ENCODE results near the gene IRAK2. TPM values are rescaled to one million over a fixed set of nuclear protein-coding genes. Genes with fewer than 3 reads are reported as not detected.
"Not testable (repeated sequence)": the region's sequence is repeated elsewhere in the genome, so short reads cannot be mapped to it uniquely, and the experiment has no call there.

IRAK2 gene
- total RNA-seq, 6 donors from 2014 or later, result 3.1 to 10.2 (median 7.1) TPM

DNA sequence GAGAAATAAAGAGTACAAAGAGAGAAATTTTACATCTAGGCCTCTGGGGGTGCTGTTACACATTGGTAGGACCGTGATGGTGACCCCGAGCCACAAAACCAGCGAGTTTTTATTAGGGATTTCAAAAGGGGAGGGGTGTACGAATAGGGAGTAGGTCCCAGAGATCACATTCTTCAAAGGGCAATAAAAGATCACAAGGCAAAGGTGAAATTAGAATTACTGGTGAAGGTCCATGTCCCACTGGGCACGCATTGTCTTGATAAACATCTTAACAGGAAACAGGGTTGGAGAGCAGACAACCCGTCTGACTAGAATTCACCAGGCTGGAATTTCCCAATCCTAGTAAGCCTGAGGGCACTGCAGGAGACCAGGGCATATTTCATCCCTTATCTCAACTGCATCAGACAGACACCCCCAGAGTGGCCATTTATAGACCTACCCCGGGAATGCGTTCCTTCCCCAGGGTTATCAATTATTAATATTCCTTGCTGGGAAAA is 4.3 kb downstream of the IRAK2 start:
- 71% methylated on average over 8 of the region's 8 CpGs for WGBS, 2 donors
- ATAC-seq (ENCODE audit: low FRiP score in 2 of 2) (no peak), DNase-seq (no peak)
- peaks cover 0 to 13% (median 6%) of the 10 kb centered on the region in 4 donors for H3K9me3 ChIP-seq
- no peaks in the 10 kb centered on the region for H3K27me3 ChIP-seq
- H3K36me3 ChIP-seq, result no peaks in the 10 kb centered on the region
- H3K27ac ChIP-seq, result no peak overlapping the region
- TF ChIP-seq POLR2A (IDR thresholded peaks at IDR 0.05), result no peak
- TF ChIP-seq POLR2AphosphoS5 (IDR thresholded peaks at IDR 0.05), result peak in 1 of 2 donors; percentile 34
- H3K4me1 ChIP-seq, result peaks cover 15 to 30% (median 22%) of the 10 kb centered on the region in 4 donors
- H3K4me3 ChIP-seq, result no peak overlapping the region

DNA sequence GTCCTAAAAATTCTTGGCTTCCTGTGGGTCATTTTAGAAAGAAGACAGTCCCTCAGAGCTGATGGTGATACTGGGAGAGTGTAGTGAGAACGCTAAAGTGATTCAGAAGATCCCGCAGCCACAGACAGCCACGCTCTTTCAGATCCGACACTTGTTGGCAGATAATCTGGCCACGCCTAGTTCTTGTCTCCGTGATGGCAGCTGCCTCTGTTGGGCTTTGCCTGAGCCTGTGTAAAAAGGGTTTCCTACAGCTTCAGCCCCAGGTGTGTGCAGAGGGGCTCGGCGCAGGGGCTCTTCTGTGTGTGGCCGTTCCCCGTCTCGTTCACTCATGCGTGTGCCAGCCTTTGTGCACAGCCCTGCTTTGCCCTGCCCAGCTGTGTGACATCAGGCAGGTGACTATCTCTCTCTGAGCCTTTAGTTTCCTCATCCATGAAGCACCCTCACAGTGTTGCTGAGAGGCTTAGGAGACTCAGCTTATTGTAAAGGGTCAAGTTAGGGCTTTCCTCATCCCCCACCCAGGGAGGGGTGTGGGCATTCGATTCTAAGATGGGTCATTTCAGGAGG is 6.3 kb downstream of the IRAK2 start:
- 84 to 86% methylated on average over 12 to 13 of the region's 13 CpGs for WGBS, 2 donors
- ATAC-seq (ENCODE audit: low FRiP score in 2 of 2) (no peak), DNase-seq (no peak)
- no peaks in the 10 kb centered on the region for H3K27me3 ChIP-seq
- H3K27ac ChIP-seq, result peak overlapping the region in 2 of 4 donors; percentile 7 to 36
- peaks cover 9 to 27% (median 18%) of the 10 kb centered on the region in 4 donors for H3K4me1 ChIP-seq
- peaks cover 0 to 13% (median 6%) of the 10 kb centered on the region in 4 donors for H3K9me3 ChIP-seq
- TF ChIP-seq EP300 (IDR thresholded peaks at IDR 0.05) (no peak), POLR2AphosphoS5 (IDR thresholded peaks at IDR 0.05) (no peak), POLR2A (IDR thresholded peaks at IDR 0.05) (no peak)
- TF ChIP-seq, protein P1, sequence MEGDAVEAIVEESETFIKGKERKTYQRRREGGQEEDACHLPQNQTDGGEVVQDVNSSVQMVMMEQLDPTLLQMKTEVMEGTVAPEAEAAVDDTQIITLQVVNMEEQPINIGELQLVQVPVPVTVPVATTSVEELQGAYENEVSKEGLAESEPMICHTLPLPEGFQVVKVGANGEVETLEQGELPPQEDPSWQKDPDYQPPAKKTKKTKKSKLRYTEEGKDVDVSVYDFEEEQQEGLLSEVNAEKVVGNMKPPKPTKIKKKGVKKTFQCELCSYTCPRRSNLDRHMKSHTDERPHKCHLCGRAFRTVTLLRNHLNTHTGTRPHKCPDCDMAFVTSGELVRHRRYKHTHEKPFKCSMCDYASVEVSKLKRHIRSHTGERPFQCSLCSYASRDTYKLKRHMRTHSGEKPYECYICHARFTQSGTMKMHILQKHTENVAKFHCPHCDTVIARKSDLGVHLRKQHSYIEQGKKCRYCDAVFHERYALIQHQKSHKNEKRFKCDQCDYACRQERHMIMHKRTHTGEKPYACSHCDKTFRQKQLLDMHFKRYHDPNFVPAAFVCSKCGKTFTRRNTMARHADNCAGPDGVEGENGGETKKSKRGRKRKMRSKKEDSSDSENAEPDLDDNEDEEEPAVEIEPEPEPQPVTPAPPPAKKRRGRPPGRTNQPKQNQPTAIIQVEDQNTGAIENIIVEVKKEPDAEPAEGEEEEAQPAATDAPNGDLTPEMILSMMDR (IDR thresholded peaks at IDR 0.05), result no peak
- H3K4me3 ChIP-seq, result no peak overlapping the region
- H3K36me3 ChIP-seq, result no peaks in the 10 kb centered on the region

DNA sequence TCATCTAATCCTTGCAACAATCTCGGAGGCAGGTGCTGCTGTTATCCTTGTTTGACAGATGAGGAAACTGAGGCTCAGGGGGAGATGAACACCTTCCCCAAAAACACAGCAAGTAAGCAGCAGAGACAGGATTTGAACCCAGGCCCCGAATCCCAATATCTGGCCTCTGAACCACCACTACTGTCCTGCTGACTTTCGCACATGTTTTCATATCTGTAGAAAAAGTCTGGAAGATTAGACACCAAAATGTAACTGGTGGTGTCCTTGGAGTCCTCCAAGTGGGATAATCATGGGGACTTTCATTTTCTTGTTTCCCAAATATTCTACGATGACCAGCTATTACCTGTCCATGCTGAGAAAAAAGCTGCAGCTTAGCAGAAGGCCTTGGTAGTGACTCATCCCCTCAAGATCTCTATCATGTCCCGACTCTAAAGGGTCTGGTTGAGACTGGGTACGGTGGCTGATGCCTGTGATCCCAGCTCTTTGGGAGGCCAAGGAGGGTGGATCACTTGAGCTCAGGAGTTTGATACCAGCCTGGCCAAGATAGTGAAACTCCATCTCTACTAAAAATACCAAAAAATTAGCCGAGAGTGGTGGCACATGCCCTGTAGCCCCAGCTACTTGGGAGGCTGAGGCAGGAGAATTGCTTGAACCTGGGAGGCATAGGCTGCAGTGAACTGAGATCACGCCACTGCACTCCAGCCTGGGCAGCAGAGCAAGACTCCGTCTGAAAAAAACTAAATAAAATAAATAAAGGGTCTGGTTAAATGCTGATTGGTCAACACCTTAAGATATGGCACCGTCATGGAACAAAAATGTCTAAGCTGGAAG is 8.6 kb downstream of the IRAK2 start:
- 81 to 82% methylated on average over 10 of the region's 10 CpGs for WGBS, 2 donors
- DNase-seq (no peak), ATAC-seq (ENCODE audit: low FRiP score in 2 of 2) (no peak)
- Histone ChIP-seq H3K9me3 (peaks cover 0 to 13% (median 6%) of the 10 kb centered on the region in 4 donors), H3K4me1 (peaks cover 6 to 24% (median 17%) of the 10 kb centered on the region in 4 donors), H3K36me3 (peaks cover 0 to 9% (median 4%) of the 10 kb centered on the region in 4 donors), H3K27ac (peak overlapping the region; percentile 71 to 81 (median 78)), H3K27me3 (no peaks in the 10 kb centered on the region), H3K4me3 (no peak overlapping the region)
- no peak for TF ChIP-seq POLR2AphosphoS5 (IDR thresholded peaks at IDR 0.05)
- no peak for TF ChIP-seq EP300 (IDR thresholded peaks at IDR 0.05)
- no peak for TF ChIP-seq POLR2A (IDR thresholded peaks at IDR 0.05)
- TF ChIP-seq, protein P1 (IDR thresholded peaks at IDR 0.05), result no peak

DNA sequence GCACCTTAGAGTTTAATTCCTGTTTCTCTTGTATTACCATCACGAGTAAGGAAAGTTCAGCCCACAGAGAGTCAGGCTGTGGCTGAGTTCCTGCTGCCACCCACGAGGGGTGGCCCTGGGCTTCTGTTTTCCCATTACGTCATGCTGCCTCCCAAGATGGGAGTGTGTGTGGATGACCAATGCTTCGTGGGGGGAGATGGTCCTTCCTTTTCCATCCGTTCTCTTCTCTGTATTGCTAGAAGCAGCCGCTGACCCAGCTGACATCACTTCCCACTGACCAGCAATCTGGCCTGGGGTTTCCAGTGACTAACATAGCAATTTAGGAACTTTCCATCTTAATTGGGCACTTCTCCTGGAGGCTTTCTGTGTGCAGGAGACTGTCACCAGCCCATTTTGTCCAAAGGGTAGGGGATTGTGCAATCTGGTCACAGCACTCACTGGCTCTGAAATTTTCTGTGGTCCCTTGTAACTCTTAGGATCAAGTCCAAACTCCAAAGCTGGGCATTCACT is 9.3 kb downstream of the IRAK2 start:
- Histone ChIP-seq H3K4me3 (no peak overlapping the region), H3K4me1 (peaks cover 6 to 24% (median 17%) of the 10 kb centered on the region in 4 donors), H3K27ac (peak overlapping the region; percentile 71 to 81 (median 78)), H3K36me3 (peaks cover 0 to 14% (median 5%) of the 10 kb centered on the region in 4 donors), H3K9me3 (peaks cover 0 to 6% (median 1%) of the 10 kb centered on the region in 4 donors), H3K27me3 (no peaks in the 10 kb centered on the region)
- 34 to 35% methylated on average over 6 of the region's 6 CpGs for WGBS, 2 donors
- ATAC-seq (ENCODE audit: low FRiP score in 2 of 2) (peak; percentile 87 to 95), DNase-seq (peak in 1 of 2 donors; percentile 82)
- no peak for TF ChIP-seq POLR2A (IDR thresholded peaks at IDR 0.05)
- peak in 1 of 4 donors; percentile 51 for TF ChIP-seq EP300 (IDR thresholded peaks at IDR 0.05)
- TF ChIP-seq, protein P1 (IDR thresholded peaks at IDR 0.05), result no peak
- peak; percentile 63 to 80 for TF ChIP-seq POLR2AphosphoS5 (IDR thresholded peaks at IDR 0.05)

DNA sequence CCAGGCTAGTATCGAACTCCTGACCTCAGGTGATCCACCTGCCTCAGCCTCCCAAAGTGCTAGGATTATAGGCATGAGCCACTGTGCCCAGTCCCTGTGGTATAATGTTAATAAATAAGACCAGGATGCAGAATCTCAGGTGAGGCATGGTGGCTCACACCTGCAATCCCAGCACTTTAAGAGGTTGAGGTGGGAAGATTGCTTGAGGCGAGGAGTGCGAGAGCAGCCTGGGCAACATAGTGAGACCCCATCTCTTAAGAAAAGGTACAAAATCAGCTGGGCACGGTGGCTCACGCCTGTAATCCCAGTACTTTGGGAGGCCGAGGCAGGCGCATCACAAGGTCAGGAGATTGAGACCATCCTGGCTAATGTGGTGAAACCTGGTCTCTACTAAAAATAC is 10.6 kb downstream of the IRAK2 start:
- not testable (repeated sequence) for ATAC-seq (ENCODE audit: low FRiP score in 2 of 2); H3K9me3 ChIP-seq; H3K4me3 ChIP-seq; DNase-seq; H3K27me3 ChIP-seq; H3K27ac ChIP-seq
- WGBS, 2 donors, result 99 to 100% methylated on average over 7 of the region's 7 CpGs
- Histone ChIP-seq H3K36me3 (peaks cover 0 to 28% (median 5%) of the 10 kb centered on the region in 4 donors), H3K4me1 (peaks cover 6 to 23% (median 17%) of the 10 kb centered on the region in 4 donors)

GRCh38 chr3:10176150-10176549 is 11.4 kb downstream of the IRAK2 start:
- 97 to 99% methylated on average over 4 of the region's 4 CpGs for WGBS, 2 donors
- DNase-seq; H3K4me3 ChIP-seq; H3K27me3 ChIP-seq; ATAC-seq (ENCODE audit: low FRiP score in 2 of 2); H3K27ac ChIP-seq; H3K9me3 ChIP-seq: not testable (repeated sequence)
- peaks cover 6 to 17% (median 16%) of the 10 kb centered on the region in 4 donors for H3K4me1 ChIP-seq
- H3K36me3 ChIP-seq, result peaks cover 0 to 28% (median 8%) of the 10 kb centered on the region in 4 donors
